Measurements from ENCODE around the gene POLR1C. TPM values are rescaled to one million over a fixed set of nuclear protein-coding genes. Genes with fewer than 3 reads are reported as not detected.

POLR1C gene
- total RNA-seq, 3 donors from 2014 or later, result 27.5 to 29.8 (median 27.9) TPM

DNA sequence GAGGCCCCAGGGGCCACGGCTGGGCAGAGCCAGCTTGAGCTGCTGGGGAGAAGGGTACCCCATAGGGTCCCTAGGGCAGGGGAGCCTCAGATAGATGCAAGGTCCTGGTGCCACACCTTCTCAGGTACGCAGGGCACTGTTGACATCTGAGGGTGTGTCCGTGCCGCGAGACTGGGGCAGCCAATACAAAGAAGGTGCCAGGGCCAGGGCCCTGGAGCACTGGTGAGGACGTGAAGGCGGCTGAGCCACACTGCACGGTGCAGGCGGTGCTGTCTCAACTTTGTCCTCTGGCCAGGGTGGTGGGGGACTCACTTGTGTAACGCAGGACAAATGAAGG, 6.1 kb upstream of the POLR1C start:
- Histone ChIP-seq H3K36me3 (ENCODE audit: low read depth) (no peaks in the 10 kb centered on the region), H3K9me3 (no peaks in the 10 kb centered on the region), H3K4me1 (ENCODE audit: low read depth) (peaks cover 30% of the 10 kb centered on the region), H3K4me3 (no peak overlapping the region)
- ATAC-seq (peak; percentile 77), DNase-seq (peak; percentile 72 to 80 (median 80))
- TF ChIP-seq, protein P1, sequence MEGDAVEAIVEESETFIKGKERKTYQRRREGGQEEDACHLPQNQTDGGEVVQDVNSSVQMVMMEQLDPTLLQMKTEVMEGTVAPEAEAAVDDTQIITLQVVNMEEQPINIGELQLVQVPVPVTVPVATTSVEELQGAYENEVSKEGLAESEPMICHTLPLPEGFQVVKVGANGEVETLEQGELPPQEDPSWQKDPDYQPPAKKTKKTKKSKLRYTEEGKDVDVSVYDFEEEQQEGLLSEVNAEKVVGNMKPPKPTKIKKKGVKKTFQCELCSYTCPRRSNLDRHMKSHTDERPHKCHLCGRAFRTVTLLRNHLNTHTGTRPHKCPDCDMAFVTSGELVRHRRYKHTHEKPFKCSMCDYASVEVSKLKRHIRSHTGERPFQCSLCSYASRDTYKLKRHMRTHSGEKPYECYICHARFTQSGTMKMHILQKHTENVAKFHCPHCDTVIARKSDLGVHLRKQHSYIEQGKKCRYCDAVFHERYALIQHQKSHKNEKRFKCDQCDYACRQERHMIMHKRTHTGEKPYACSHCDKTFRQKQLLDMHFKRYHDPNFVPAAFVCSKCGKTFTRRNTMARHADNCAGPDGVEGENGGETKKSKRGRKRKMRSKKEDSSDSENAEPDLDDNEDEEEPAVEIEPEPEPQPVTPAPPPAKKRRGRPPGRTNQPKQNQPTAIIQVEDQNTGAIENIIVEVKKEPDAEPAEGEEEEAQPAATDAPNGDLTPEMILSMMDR (IDR thresholded peaks at IDR 0.05), result no peak
- intact Hi-C loops (cut with DNase I, micrococcal nuclease), result no loop called here

DNA sequence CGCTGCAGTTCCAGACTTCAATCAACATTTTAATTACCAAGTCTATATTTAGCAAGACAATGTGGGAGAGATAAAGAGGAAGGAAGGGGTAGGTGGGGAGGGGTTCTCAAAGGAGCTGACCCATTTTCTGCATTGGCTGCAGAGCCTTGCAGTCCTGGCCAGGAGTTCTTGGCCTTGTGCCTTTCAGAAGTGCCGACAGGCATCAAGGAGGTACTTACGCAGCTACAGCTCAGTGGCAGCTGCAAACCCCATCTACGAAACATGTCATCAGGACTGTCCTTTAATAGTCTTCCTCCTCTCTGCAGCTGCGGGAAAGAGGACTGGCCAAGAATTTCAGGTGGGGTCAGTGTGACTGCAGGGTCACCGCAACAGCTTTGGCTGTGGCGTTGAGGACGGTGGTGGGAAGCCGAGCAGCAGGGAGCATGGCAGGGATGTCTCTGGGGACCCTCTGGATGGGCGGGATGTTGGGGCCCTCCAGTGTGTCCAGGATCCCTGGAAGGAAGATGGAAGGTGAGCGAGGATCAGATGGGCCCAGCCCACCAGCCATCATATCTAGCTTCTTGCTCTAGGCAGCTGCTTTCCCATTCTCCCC, 5.0 kb upstream of the POLR1C start:
- Histone ChIP-seq H3K9me3 (no peaks in the 10 kb centered on the region), H3K4me3 (no peak overlapping the region), H3K4me1 (ENCODE audit: low read depth) (peaks cover 30% of the 10 kb centered on the region), H3K36me3 (ENCODE audit: low read depth) (no peaks in the 10 kb centered on the region)
- DNase-seq (no peak), ATAC-seq (no peak)
- intact Hi-C loops (cut with DNase I, micrococcal nuclease), result no loop called here
- TF ChIP-seq, protein P1 (IDR thresholded peaks at IDR 0.05), result no peak

DNA sequence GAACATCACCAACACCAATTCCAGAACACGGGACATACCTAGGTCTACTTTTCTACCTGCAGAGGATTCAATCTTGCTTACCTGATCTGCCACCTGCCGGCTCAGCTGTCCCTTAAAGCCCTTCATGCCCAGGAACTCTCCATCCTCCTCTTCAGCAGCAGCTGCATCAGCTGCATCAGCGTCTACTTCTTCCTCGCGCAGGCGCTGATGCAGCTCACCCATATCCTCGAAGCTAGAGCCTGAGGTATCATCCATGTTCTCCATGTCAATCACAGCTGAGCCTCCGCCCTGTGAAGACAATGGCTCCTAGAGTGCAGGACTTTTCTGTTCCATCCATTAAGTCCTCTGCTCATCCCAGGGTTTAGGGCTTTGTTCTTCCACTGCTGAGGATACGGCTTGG, 1.1 kb upstream of the POLR1C start:
- intact Hi-C loops (cut with DNase I, micrococcal nuclease), result no loop called here
- Histone ChIP-seq H3K4me1 (ENCODE audit: low read depth) (peaks cover 28% of the 10 kb centered on the region), H3K36me3 (ENCODE audit: low read depth) (no peaks in the 10 kb centered on the region), H3K4me3 (no peak overlapping the region), H3K9me3 (no peaks in the 10 kb centered on the region)
- no peak for DNase-seq
- ATAC-seq, result no peak
- TF ChIP-seq, protein P1 (IDR thresholded peaks at IDR 0.05), result no peak

DNA sequence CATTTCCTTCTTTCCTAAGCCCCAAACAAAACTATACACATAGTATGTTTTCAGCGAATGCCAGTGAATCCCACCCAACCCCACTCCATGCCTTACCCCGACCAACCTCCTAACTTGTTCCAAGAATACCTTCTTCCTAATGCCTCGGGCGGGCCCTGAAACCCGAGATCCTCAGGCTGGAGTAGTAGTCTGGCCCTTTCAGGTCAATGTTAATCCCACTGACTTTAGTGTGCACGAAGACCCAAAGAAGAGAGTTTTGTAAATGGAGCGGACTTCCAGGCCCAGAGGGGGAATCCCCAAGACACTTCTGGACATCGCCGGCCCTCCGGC, 557 bp upstream of the POLR1C start:
- intact Hi-C loops (cut with DNase I, micrococcal nuclease), result no loop called here
- DNase-seq (no peak), ATAC-seq (no peak)
- no peaks in the 10 kb centered on the region for H3K9me3 ChIP-seq
- H3K36me3 ChIP-seq (ENCODE audit: low read depth), result no peaks in the 10 kb centered on the region
- H3K4me3 ChIP-seq, result peak overlapping the region; percentile 82
- H3K4me1 ChIP-seq (ENCODE audit: low read depth), result peaks cover 24% of the 10 kb centered on the region
- TF ChIP-seq, protein P1 (IDR thresholded peaks at IDR 0.05), result no peak

DNA sequence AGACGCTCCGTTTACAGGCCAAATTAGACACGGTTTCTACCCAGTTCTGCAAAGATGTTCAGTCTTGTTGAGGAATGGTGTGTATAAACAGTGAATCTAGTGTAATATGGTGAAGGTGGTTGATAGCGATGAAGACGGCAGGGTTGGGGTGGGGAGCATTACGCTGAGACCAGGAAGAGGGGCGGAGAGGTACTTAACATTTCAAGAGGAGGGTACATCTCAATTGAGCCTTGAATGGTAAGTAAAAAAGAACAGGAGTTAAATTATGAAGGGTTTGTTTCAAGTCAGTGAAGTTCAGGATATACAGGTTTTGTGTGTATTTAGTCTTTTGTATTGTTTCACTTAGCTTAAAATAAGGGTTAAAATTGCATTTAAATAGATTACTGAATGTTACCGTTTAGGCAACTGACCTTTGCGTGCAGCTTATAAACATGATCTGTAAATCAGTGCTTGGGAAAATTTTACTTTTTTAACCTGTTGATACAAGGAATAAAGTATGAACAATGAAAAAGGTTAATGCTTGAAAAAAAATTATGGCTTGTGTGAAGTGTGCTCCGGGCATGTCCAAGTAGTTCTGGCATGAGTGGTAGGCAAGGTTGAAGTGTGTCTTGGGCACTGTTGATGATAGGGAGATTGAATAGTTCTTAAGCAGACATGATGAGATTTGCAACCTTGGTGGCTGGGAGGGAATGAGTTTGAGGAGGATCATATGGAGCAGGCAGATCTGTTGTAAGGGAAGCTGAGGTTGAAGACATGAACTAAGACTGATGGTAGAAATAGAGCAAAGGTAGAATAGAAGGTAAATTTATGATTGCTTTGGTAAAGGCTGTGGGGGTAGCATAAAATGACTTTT, 842 bp downstream of the POLR1C start:
- no peaks in the 10 kb centered on the region for H3K36me3 ChIP-seq (ENCODE audit: low read depth)
- intact Hi-C loops (cut with DNase I, micrococcal nuclease), result no loop called here
- DNase-seq, result no peak

More for the DNA sequence above, 842 bp downstream of the POLR1C start:
- ATAC-seq, result peak; percentile 9
- TF ChIP-seq, protein P1 (IDR thresholded peaks at IDR 0.05), result no peak
- Histone ChIP-seq H3K9me3 (no peaks in the 10 kb centered on the region), H3K4me3 (peak overlapping the region; percentile 82), H3K4me1 (ENCODE audit: low read depth) (peaks cover 24% of the 10 kb centered on the region)

Data from mucosa of descending colon (tissue), 3 donors.